GM18907 (cell line): ENCODE data around the gene CDCA5.

Experiments used
- ATAC-seq: cut with Tn5 transposase; IDR thresholded peaks from one replicate; pipeline ENCODE4 v1.9.1; 2021; ENCODE audit warnings: mild to moderate bottlenecking, moderate library complexity; ENCODE audit not compliant: unreplicated experiment

Gene CDCA5

DNA sequence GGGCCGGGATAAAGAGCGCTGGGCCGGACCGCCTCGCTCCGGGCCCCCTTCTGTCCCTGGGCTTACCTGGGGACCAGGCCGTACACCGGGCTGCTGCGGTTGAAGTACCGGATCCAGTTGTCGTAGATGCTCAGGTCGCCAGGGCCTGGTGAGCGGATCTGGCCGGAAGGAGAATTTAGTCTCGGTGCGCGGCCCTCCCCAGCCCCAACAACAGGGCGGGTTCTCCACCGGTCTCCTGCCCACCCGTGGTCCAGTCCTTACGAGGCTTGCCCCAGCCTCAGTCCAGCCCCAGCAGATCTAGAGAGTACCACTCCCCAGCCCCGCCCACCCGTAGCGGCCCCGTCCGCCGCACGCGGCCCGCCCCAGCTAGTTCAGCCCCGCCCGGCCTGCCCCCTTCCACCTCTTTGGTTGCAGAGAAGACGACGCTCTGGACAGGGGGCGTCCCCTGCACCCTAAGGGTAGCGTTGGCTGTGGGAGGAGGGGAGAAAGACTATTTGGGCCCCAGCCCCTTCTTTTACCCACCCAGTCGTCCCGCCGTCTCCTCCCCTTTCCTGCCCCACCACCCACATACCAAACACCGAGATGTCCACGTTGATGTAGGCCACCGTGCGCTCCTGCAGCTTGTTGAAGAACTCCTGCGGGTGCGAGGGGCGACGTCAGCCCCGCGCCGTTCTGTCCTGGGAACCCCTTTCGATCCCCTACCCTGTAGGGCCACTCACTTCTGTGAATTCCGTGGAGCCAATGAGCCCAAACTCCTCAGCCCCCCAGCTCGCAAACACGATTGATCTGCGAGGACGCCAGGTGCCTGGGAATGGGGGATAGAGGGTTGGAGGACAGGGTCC lies 36.0 kb downstream of the CDCA5 start:
- ATAC-seq: no peak

- no peak for ATAC-seq
These were observed 38.1 kb downstream of the CDCA5 start for GRCh38 chr11:65045728-65046127.

DNA sequence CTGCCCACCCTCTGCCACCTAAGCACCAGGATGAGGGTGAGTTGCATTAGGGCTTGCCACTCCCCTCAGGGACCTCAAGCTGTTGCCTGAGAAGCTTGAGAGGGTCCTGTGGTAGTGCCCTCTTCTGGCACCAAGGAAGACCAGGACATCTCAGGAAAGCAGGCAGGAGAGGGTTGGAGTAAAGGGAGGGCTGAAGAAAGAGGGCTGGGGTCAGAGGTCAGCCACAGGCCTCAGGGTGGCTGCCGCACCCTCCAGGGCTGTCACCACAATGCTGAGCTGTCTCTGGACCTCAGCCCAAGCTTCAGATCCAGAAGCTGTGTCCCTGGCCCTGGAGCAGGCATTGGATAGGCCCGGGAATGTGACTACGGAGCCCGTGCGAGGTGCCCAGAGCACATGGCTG lies 38.8 kb downstream of the CDCA5 start:
- no peak for ATAC-seq

- ATAC-seq: no peak
These were observed 39.8 kb downstream of the CDCA5 start for GRCh38 chr11:65043881-65044501.

- ATAC-seq: no peak
These were observed 40.9 kb downstream of the CDCA5 start for GRCh38 chr11:65042891-65043290.

- ATAC-seq: peak; percentile 82
These were observed 42.8 kb downstream of the CDCA5 start, which contains the start of gene SAC3D1 for GRCh38 chr11:65040847-65041622. Gene SAC3D1 (plus strand): TSS chr11:65041210. CDS start chr11:65041293, 83 bp downstream.

GRCh38 chr11:65040520-65040846 lies 43.4 kb downstream of the CDCA5 start:
- no peak for ATAC-seq

GRCh38 chr11:65036931-65037330 lies 46.9 kb downstream of the CDCA5 start:
- no peak for ATAC-seq

DNA sequence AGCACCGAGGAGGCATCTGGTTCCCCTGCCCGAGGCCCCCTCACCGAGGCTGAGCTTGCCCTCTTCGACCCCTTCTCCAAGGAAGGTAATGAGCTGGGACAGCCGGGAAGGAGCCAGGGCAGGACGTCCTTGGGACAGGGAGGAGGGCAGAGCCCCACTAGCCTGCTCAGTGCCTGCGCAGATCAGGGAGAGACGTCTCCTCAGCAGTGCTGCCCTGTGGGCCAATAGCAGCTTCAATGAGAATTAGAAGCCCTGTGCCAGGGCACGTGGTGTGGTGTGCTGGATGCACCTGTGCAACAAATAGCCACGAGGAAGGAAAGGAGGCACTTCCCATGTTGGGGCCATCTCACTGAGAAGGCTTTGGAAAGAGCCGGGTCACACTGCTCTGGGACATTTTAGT lies 48.3 kb downstream of the CDCA5 start:
- no peak for ATAC-seq

- ATAC-seq: no peak
These were observed 49.4 kb downstream of the CDCA5 start for GRCh38 chr11:65034423-65034822.

DNA sequence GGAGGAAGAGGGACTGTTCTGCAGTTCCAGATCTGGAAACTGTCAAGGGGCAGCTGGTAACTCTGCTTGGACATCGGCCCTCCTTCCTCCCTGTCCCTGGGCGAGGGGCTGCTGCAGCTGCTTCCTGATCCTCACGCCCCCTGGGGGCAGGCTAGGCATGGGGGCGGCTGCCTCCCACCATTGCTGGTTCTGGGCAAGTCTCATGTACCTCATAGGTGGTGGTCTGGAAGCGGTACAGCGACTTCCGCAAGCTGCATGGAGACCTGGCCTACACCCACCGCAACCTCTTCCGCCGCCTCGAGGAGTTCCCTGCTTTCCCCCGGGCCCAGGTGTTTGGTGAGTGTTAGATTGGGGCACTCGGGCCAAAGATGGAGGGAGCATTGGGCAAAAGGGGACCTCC lies 51.6 kb downstream of the CDCA5 start:
- ATAC-seq: no peak
